H1 (cell line): ENCODE measurements around the gene ARL3. TPM values are rescaled to one million over a fixed set of nuclear protein-coding genes. Genes with fewer than 3 reads are reported as not detected.

Source experiments
- ASH2L ChIP-seq: fragments of 200-600, 300-600 bp; sonication (generic); IDR thresholded peaks from one replicate; pipeline ENCODE4 v1.7.1; 2017; ENCODE audit warnings: low read length
- HDAC2 ChIP-seq, 2 experiments: fragments of 300-600 bp in 1 of 2; sonication (generic) in 1 of 2; IDR thresholded peaks; 2 replicates each; pipeline ENCODE4 v1.6.1; 2011 to 2012; ENCODE audit warnings: low read depth in 2 of 2, low read length in 2 of 2, mild to moderate bottlenecking in 2 of 2, moderate library complexity in 2 of 2, borderline replicate concordance in 1 of 2, inconsistent platforms in 1 of 2
- HDAC6 ChIP-seq: IDR thresholded peaks from one replicate; pipeline ENCODE4 v1.7.1; 2012; ENCODE audit warnings: low read depth, mild to moderate bottlenecking, inconsistent platforms, low read length, moderate library complexity
- JUN ChIP-seq: IDR thresholded peaks from 2 replicates; pipeline ENCODE4 v1.6.1; 2011; ENCODE audit warnings: low read depth, mild to moderate bottlenecking, improper control_type of control experiment, low read length
- POLR2A ChIP-seq, 2 experiments: IDR thresholded peaks; 1 replicate in 1 of 2; 2 replicates in 1 of 2; pipeline ENCODE4 v1.6.1; 2011; ENCODE audit warnings: low read depth in 2 of 2, low read length in 2 of 2, mild to moderate bottlenecking in 2 of 2; ENCODE audit errors: control extremely low read depth in 1 of 2
- RFX5 ChIP-seq: IDR thresholded peaks from 2 replicates; pipeline ENCODE4 v1.6.1; 2011; ENCODE audit warnings: low read depth, low read length, improper control_type of control experiment, borderline replicate concordance
- SAP30 ChIP-seq: fragments of 300-600 bp; sonication (generic); IDR thresholded peaks from 2 replicates; pipeline ENCODE4 v1.7.1; 2012; ENCODE audit warnings: low read length, moderate library complexity, mild to moderate bottlenecking, inconsistent platforms; ENCODE audit not compliant: insufficient read depth, insufficient replicate concordance
- TBP ChIP-seq: IDR thresholded peaks from 2 replicates; pipeline ENCODE4 v1.6.1; 2011; ENCODE audit warnings: low read depth, low read length, improper control_type of control experiment
- YY1 ChIP-seq: IDR thresholded peaks from 2 replicates; pipeline ENCODE4 v1.6.1; 2011; ENCODE audit warnings: low read depth, mild to moderate bottlenecking, low read length
- polyA plus RNA-seq, 7 experiments: library from polyadenylated mRNA; depleted of rRNA in 3 of 7; stranded (reverse) in 5 of 7; unstranded in 2 of 7; fragments of >200 nt in 5 of 7; fragments of 200-250 nt in 2 of 7; gene quantifications; 1 replicate in 5 of 7; 2 replicates in 1 of 7; 4 replicates in 1 of 7; pipeline versions ENCODE4 v1.2.1 to v1.2.3, GENCODE V29; 2011 to 2013; ENCODE audit warnings: missing spikeins in 2 of 7, mixed read lengths in 2 of 7
- total RNA-seq: library from RNA; stranded (reverse); fragmentation: NEBNext Ultra II Directional; extraction: Animal tissue kit (Norgen Biotek cat#: 25700); gene quantifications from 2 replicates; pipeline ENCODE4 v1.2.1, GENCODE V29; 2021

The ARL3 gene
- total and polyA plus RNA-seq, 2 of the 8 experiments (the other 6 are each of a cell fraction or from before 2014, with no cell fraction given): 8.8 to 16.2 TPM

- no peak for TF ChIP-seq HDAC6
- TF ChIP-seq TBP: no peak
- no peak for TF ChIP-seq POLR2A (IDR thresholded peaks at IDR 0.05; ENCODE audit: control extremely low read depth in 1 of 2, low read depth in 2 of 2, low read length in 2 of 2)
- no peak for TF ChIP-seq RFX5
- no peak for TF ChIP-seq HDAC2 (IDR thresholded peaks at IDR 0.05; ENCODE audit: borderline replicate concordance in 1 of 2, low read depth in 2 of 2, low read length in 2 of 2)
- TF ChIP-seq YY1: no peak
- TF ChIP-seq SAP30: no peak
- no peak for TF ChIP-seq JUN
- TF ChIP-seq ASH2L: no peak
Observed at GRCh38 chr10:102670065-102670670, 44.0 kb downstream of the ARL3 start (continued).
